HEK293 (cell line): ENCODE data around the gene PLEKHA7.

Experiments
- CTCF ChIA-PET: fragments of 350-600 bp; formaldehyde crosslinking; extraction: SDS; loops from one replicate; lab custom pipeline; 2021; ENCODE audit warnings: antibody characterized with exemption; lab: Yijun Ruan, JAX
- POLR2A ChIA-PET: fragments of 300-600 bp; formaldehyde crosslinking; extraction: SDS; loops from one replicate; lab custom pipeline; 2020; ENCODE audit warnings: antibody characterized with exemption, inconsistent platforms; lab: Yijun Ruan, JAX
- H3K27ac ChIP-seq: fragments of 200-500 bp; sonication (Bioruptor generic); 2 replicates; pipeline ENCODE4 v1.5.1; 2014; ENCODE audit warnings: low read depth, low read length, control low read depth, inconsistent platforms; ENCODE audit errors: extremely low read depth
- H3K36me3 ChIP-seq, 2 experiments: fragments of 200-500 bp in 1 of 2; sonication (Bioruptor generic) in 1 of 2; 1 replicate in 1 of 2; 2 replicates in 1 of 2; pipeline ENCODE4 v1.5.1; 2014 to 2017; ENCODE audit warnings: inconsistent platforms in 2 of 2, low read length in 2 of 2; ENCODE audit not compliant: control insufficient read depth in 2 of 2, insufficient read depth in 1 of 2
- H3K4me1 ChIP-seq: fragments of 200-500 bp; sonication (Bioruptor generic); 2 replicates; pipeline ENCODE4 v1.5.1; 2014; ENCODE audit warnings: mild to moderate bottlenecking, low read length, inconsistent platforms; ENCODE audit not compliant: control insufficient read depth, insufficient read depth
- H3K4me3 ChIP-seq: 2 replicates; pipeline ENCODE4 v1.5.1; 2011; ENCODE audit warnings: low read depth, mild to moderate bottlenecking, control low read depth, low read length, moderate library complexity
- H3K9me3 ChIP-seq: fragments of 200-500 bp; sonication (Bioruptor generic); 2 replicates; pipeline ENCODE4 v1.5.1; 2014; ENCODE audit warnings: low read depth, low read length, inconsistent platforms; ENCODE audit not compliant: control insufficient read depth, insufficient read depth
- MEIS1 ChIP-seq: sonication (generic); formaldehyde crosslinking; IDR thresholded peaks from 2 replicates; pipeline ENCODE4 v1.8.1; 2022; ENCODE audit warnings: missing genetic modification reagents, mild to moderate bottlenecking, borderline replicate concordance
- SCRT1 ChIP-seq: fragments of 450-650 bp; formaldehyde crosslinking; IDR thresholded peaks from 2 replicates; pipeline ENCODE4 v1.5.1; 2016; ENCODE audit warnings: missing biosample characterization, missing genetic modification characterization, borderline replicate concordance
- TSHZ1 ChIP-seq: fragments of 450-650 bp; formaldehyde crosslinking; IDR thresholded peaks from 2 replicates; pipeline ENCODE4 v1.5.1; 2016; ENCODE audit warnings: missing biosample characterization, missing genetic modification characterization, borderline replicate concordance
- ZBTB20 ChIP-seq: fragments of 450-650 bp; formaldehyde crosslinking; IDR thresholded peaks from 2 replicates; pipeline ENCODE4 v1.5.1; 2016; ENCODE audit warnings: missing biosample characterization, missing genetic modification characterization
- ZBTB7A ChIP-seq: fragments of 450-650 bp; formaldehyde crosslinking; IDR thresholded peaks from 2 replicates; pipeline ENCODE4 v1.5.1; 2016; ENCODE audit warnings: low read depth, missing biosample characterization, missing genetic modification characterization
- ZNF114 ChIP-seq: fragments of 450-650 bp; formaldehyde crosslinking; IDR thresholded peaks from 2 replicates; pipeline ENCODE4 v1.5.0; 2017; ENCODE audit warnings: missing biosample characterization, missing genetic modification characterization
- ZNF184 ChIP-seq: fragments of 450-650 bp; IDR thresholded peaks from 2 replicates; pipeline ENCODE4 v1.5.1; 2018; ENCODE audit warnings: missing biosample characterization, mild to moderate bottlenecking, missing genetic modification characterization
- ZNF214 ChIP-seq: fragments of 450-650 bp; formaldehyde crosslinking; IDR thresholded peaks from 2 replicates; pipeline ENCODE4 v1.5.1; 2017; ENCODE audit warnings: missing biosample characterization, mild to moderate bottlenecking, missing genetic modification characterization, borderline replicate concordance
- ZNF223 ChIP-seq: fragments of 450-650 bp; formaldehyde crosslinking; IDR thresholded peaks from 2 replicates; pipeline ENCODE4 v1.5.1; 2016; ENCODE audit warnings: missing biosample characterization, missing genetic modification characterization
- ZNF473 ChIP-seq: fragments of 450-650 bp; formaldehyde crosslinking; IDR thresholded peaks from 2 replicates; pipeline ENCODE4 v1.5.1; 2017; ENCODE audit warnings: missing biosample characterization, missing genetic modification characterization
- ZNF585B ChIP-seq: fragments of 450-650 bp; formaldehyde crosslinking; IDR thresholded peaks from 2 replicates; pipeline ENCODE4 v1.5.1; 2016; ENCODE audit warnings: missing biosample characterization, missing genetic modification characterization
- ZNF660 ChIP-seq: fragments of 450-650 bp; IDR thresholded peaks from 2 replicates; pipeline ENCODE4 v1.5.1; 2018; ENCODE audit warnings: missing biosample characterization, mild to moderate bottlenecking, missing genetic modification characterization
- TF ChIP-seq, protein P1 (sequence below): fragments of 450-650 bp; formaldehyde crosslinking; IDR thresholded peaks from 2 replicates; pipeline ENCODE4 v1.5.1; 2016; ENCODE audit warnings: missing biosample characterization, missing genetic modification characterization

PLEKHA7 gene

GRCh38 chr11:16776711-16777612 is 237.3 kb downstream of the PLEKHA7 start:
- TF ChIP-seq ZNF214 (tag by site-specific recombination) (no peak), ZBTB7A (tag by site-specific recombination) (no peak), ZNF114 (no peak), ZNF585B (tag by site-specific recombination) (no peak), ZBTB20 (no peak), ZNF473 (tag by site-specific recombination) (no peak), TSHZ1 (tag by site-specific recombination) (no peak), ZNF184 (tag by site-specific recombination) (no peak), MEIS1 (no peak)
- TF ChIP-seq, protein P1, sequence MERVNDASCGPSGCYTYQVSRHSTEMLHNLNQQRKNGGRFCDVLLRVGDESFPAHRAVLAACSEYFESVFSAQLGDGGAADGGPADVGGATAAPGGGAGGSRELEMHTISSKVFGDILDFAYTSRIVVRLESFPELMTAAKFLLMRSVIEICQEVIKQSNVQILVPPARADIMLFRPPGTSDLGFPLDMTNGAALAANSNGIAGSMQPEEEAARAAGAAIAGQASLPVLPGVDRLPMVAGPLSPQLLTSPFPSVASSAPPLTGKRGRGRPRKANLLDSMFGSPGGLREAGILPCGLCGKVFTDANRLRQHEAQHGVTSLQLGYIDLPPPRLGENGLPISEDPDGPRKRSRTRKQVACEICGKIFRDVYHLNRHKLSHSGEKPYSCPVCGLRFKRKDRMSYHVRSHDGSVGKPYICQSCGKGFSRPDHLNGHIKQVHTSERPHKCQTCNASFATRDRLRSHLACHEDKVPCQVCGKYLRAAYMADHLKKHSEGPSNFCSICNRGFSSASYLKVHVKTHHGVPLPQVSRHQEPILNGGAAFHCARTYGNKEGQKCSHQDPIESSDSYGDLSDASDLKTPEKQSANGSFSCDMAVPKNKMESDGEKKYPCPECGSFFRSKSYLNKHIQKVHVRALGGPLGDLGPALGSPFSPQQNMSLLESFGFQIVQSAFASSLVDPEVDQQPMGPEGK (tag by site-specific recombination): no peak
- no peaks in the 10 kb centered on the region for H3K36me3 ChIP-seq
- ChIA-PET POLR2A (no interaction called here), CTCF (interaction anchor here (0.8 to 1.2 kb wide), 3 partner anchors 9 to 108 kb away, joined by 4 to 6 read pairs (median 4); no protein-coding TSS in a partner anchor)
- no peak overlapping the region for H3K27ac ChIP-seq
- H3K4me1 ChIP-seq: no peaks in the 10 kb centered on the region
- H3K9me3 ChIP-seq: no peaks in the 10 kb centered on the region
- H3K4me3 ChIP-seq: no peak overlapping the region

- no peak overlapping the region for H3K27ac ChIP-seq
- no peak overlapping the region for H3K4me3 ChIP-seq
- TF ChIP-seq ZNF660 (tag by site-specific recombination) (no peak), ZNF223 (tag by site-specific recombination) (no peak), SCRT1 (tag by site-specific recombination) (no peak), ZBTB20 (no peak)
- TF ChIP-seq, all 188 proteins: peak for 0
- ChIA-PET CTCF (interaction anchor here (1.1 to 4.7 kb wide), 3 partner anchors 10 to 12 kb away, joined by 4 to 32 read pairs (median 6); no protein-coding TSS in a partner anchor), POLR2A (no interaction called here)
- no peaks in the 10 kb centered on the region for H3K4me1 ChIP-seq
- no peaks in the 10 kb centered on the region for H3K36me3 ChIP-seq
- H3K9me3 ChIP-seq: no peaks in the 10 kb centered on the region
These were observed 238.5 kb downstream of the PLEKHA7 start for GRCh38 chr11:16775614-16776283.
